ENCODE measurements around the gene PPP1R9A.

Gene PPP1R9A

GRCh38 chr7:95209788-95210187 is 302.4 kb downstream of the PPP1R9A start:
- peak; percentile 76 for DNase-seq

DNA sequence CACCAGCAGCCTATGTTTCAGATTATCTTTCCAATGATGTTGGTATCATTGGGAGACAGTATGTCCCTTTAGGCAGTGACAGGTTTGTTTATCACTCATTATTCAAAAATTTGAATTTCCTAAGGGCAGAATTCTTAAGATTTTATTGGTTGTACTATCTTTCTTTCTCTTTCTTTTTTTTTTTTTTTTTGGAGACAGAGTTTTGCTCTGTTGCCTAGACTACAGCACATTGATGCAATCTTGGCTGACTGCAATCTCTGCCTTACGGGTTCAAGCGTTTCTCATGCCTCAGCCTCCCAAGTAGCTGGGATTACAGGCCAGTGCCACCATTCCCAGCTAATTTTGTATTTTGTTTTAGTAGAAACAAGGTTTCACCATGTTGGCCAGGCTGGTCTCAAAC is 305.8 kb downstream of the PPP1R9A start:
- DNase-seq = no peak

DNA sequence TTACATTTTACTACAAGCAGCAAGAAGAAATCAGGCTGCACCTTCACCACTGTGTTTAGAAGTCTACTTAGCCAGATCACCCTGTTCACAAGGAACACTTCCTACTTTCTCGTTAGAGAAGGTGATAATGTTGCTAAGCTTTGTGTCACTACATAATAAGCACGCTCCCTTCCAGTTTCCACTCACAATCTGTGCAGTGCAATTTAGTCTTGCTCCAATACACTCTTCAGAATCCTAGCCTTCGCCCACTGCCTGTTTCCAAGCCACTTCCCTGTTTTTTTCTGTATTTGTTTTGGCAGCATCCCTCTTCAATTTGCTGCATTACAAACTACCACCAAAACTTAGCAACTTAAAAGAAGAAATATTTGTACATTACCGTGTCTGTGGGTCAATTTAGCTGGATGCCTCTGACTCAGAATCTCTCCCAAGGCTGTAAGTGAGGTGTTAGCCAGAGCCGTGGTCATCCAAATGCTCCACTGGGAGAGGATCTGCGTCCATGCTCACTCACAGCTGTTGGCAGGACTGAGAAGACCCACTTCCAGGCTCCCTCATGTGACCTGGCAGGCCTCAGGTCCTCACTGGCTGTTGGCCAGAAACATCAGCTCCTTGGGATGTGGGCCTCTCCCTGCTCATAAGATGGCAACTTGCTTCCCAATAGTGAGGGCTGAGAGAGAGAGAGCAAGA is 306.6 kb downstream of the PPP1R9A start:
- peak; percentile 60 for DNase-seq

GRCh38 chr7:95219721-95220120 is 312.3 kb downstream of the PPP1R9A start:
- DNase-seq = no peak

- DNase-seq = no peak
These were observed 312.9 kb downstream of the PPP1R9A start for GRCh38 chr7:95220328-95220727.

GRCh38 chr7:95225301-95225700 is 317.9 kb downstream of the PPP1R9A start:
- no peak for DNase-seq

DNA sequence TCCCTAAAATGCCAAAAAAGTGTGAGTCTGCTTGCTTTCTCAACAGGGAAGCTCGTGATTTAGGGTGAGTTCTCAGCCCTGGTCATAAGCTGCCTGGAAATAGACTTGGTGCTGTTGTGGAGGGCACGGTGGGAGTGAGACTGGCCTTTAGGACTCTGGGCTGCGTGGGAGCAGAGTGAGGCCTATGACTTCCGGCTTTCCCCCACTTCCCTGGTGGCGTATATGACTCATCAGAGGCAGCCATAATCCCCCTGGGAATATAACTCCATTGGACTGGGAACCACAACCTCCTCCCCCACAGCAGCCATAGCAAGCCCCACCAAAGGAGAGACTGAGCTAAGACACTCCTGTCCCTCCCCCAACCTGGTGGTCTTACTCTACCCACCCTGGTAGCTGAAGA is 321.9 kb downstream of the PPP1R9A start:
- no peak for DNase-seq

DNA sequence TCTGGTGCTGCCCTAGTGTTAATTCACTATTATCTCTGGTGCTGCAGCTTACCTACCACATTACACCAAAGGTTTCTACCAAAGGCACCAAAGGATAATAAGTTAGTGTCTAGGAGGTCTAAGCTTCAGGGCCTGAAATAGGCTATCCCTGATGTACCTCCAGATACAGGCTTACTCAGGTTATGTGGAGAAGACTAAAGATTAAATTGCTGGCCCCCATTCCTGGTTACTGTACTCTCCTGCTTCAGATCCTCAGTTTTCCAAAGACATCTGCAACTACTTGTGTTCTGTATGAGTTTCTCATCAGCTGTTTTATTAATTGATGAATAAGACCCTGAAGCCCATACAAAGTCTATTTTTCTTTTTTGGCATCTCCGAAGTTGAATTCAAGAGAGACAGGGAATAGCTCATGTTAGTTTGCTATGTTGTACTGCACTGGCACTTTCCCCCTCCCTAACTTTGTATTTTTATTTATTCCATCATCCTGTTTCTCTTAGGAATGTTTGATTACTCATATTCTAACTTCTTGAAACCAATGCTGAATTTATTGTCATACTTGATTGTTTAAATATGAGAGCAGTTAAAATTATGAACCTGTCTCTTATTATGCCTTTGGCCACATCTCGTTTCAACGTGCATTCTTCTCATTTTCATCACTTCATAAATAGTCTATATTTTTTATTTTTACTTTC is 331.0 kb downstream of the PPP1R9A start:
- no peak for DNase-seq

- no peak for DNase-seq
These were observed 333.5 kb downstream of the PPP1R9A start for GRCh38 chr7:95240921-95241320.

- DNase-seq = no peak
These were observed 334.9 kb downstream of the PPP1R9A start for GRCh38 chr7:95242266-95242665.

GRCh38 chr7:95244616-95245015 is 337.2 kb downstream of the PPP1R9A start:
- no peak for DNase-seq

DNA sequence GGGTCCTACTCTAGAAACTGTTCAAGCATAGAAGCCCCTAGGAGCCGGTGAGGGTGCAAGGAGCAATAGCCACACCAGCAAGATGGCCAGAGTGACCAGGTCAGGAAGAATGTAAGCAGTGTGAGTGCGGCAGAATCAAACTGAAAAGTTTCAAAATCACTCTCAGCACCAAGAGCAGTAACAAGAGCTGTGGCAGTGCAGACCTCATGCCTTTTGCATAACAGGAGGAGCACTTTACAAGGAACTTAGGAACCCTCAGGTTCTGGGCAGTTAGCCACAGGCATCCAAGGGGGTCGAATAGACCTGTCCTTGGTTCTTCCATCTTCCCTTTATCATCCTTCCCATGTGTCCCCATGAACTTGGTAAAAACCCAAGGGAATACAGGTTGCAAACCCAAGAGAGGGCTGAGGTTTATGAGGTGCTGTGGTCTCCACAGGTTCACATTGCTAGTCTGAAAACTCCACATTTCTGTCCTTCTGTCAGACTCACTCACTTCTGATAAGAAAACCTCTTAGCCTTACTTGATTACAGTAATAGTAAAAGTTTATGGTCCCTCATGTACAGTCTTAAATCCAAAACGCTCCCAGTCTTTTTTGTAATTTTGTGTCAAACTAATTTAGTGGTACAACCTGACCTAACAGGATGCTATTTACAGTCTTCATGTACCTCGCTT is 338.6 kb downstream of the PPP1R9A start:
- DNase-seq = no peak

- peak; percentile 90 for DNase-seq
These were observed 339.5 kb downstream of the PPP1R9A start for GRCh38 chr7:95246831-95247370.

GRCh38 chr7:95250571-95250970 is 343.2 kb downstream of the PPP1R9A start:
- DNase-seq = no peak

GRCh38 chr7:95251966-95252365 is 344.6 kb downstream of the PPP1R9A start:
- DNase-seq = no peak

GRCh38 chr7:95253986-95254385 is 346.6 kb downstream of the PPP1R9A start:
- no peak for DNase-seq

GRCh38 chr7:95255691-95256090 is 348.3 kb downstream of the PPP1R9A start:
- no peak for DNase-seq

GRCh38 chr7:95261895-95262415 is 354.6 kb downstream of the PPP1R9A start:
- DNase-seq = no peak

DNA sequence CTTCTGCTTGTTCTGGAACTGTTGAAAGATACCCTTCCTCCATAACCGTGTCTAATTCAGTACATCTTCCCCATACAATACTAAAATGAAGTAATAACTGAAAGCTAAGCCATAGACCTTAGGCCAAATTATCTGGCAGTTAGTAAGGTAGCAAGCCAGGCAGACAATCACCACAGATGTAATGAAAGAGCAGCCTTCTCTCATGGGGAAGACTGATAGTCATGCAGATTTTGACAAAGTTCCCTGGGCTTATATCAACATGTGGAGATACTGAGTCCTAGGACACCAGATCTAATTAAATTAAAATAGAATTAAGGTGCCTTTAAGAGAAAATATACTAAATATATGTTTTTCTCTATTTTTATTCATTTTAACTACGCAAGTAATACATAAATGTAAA is 355.5 kb downstream of the PPP1R9A start:
- DNase-seq = no peak

DNA sequence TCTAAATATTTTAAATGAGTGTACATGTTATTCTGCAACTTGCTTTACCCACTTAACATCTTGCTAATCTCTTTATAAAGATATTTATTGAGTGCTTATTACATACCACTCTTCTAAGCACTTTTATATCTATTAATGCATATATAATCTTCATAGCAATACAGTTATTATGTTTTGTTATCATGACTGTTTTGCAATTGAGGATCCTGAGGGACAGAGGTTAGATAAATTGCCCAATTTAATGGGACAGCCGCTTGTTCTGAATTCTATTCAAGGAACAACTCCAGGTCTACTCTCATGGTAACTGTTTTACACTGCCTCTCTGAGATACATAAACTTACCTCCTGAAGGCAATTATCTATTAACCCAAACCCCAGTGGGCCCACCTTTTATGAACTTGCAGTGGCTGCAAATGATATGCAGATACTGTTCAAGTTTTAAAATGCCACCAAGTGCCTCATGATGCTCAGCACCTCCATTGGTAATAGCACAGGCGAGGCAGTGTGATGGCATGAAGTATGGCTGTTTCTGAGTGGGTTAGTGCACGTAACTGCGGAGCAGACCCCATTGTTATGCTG is 356.5 kb downstream of the PPP1R9A start:
- DNase-seq = no peak

- DNase-seq = no peak
These were observed 357.0 kb downstream of the PPP1R9A start for GRCh38 chr7:95264363-95264891.

- no peak for DNase-seq
These were observed 358.2 kb downstream of the PPP1R9A start for GRCh38 chr7:95265634-95266033.

DNA sequence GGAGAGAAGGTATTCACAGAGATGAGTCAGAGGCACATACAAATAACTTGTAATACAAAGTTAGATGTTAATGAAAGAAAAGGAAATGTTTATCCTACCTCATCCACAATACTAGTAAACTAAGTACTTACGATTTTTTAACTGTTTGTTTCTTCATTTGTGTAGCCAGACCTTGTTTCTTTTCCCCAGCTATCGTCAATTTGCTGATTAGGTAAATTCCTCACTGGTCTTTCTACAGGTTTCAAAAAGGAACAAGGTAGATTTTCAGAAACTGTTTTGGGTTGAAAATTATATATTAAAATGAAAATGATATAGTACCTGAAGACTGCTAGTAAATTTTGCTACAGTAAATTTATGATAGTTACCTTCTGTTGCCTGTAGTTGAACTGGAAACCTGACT is 360.4 kb downstream of the PPP1R9A start:
- no peak for DNase-seq

Data from midbrain (tissue), 1 donor.